A673 (cell line): ENCODE data around the gene DNAJA4.

Experiments
- CTCF ChIP-seq: fragments of 300-800, 200-600 bp; sonication (generic); conservative IDR thresholded peaks from 2 replicates; pipeline ENCODE4 v1.5.1; 2017; ENCODE audit warnings: low read depth, mild to moderate bottlenecking, antibody characterized with exemption, low read length, moderate library complexity, mixed read lengths
- EZH2 ChIP-seq: fragments of 200-600 bp; sonication (generic); IDR thresholded peaks from 2 replicates; pipeline ENCODE4 v1.6.1; 2017; ENCODE audit warnings: borderline replicate concordance, low read depth, mild to moderate bottlenecking, mixed read lengths, antibody characterized with exemption, low read length; ENCODE audit not compliant: poor library complexity, severe bottlenecking

DNA sequence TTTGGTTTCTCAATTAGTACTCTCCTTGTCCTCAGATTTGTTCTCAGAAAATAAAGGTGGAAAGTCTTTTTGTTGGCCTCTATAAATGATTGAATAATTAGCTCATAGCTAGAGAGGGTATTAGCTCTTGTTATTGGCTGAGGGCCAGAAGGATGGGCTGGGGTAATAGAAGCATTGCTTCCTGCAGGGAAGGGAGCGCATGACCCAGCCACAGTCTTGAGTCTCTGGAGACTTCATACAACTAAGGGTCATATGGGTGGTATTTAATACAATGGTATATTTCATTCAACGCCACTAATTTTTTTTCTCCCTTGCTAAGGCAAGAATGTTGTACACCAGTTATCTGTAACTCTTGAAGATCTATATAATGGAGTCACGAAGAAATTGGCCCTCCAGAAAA is 8.4 kb downstream of the DNAJA4 start:
- TF ChIP-seq CTCF (no peak), EZH2 (no peak)
